Bone marrow (tissue), 2 donors: ENCODE data around the gene TCIRG1.
A peak's percentile ranks its signal among the peaks of the same experiment; 100 is the strongest.

Experiments used
- DNase-seq, 2 donors: peaks; one replicate each; lab custom pipeline; 2025; lab: John Stamatoyannopoulos, UW

Gene TCIRG1

DNA sequence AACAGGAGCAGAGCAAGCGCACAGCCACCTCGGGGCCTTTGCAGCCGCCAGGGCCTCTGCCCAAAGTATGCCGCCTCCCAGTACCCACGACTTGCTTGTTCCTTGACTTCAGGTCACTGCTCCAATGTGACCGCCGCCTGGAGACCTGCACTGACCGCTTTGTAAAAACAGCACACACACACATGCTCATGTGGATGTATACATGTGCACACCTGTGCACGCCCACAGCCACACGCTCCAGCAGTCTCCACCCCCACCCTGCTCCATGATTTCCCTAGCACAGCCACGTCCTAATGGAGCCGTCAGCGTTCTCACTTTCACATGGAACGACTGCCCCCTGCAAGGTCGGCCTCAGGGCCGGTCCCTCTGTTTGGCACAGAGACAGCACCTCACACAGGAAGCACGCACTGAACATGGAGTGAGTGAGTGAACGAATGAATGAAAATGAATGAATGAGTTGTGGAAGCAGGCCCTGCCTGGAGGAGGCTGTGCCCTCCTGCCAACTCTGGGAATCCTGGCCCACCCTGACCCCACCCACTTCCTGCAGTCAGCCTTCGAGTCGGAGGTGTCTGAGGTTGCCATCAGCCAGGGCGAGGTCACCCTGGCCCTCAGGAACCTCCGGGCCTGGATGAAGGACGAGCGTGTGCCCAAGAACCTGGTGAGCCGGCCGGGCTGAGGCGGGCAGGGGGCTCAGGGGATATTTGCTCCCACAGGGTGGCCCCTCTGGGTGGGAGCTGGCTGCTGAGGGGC, 20.7 kb upstream of the TCIRG1 start:
- no peak for DNase-seq

DNA sequence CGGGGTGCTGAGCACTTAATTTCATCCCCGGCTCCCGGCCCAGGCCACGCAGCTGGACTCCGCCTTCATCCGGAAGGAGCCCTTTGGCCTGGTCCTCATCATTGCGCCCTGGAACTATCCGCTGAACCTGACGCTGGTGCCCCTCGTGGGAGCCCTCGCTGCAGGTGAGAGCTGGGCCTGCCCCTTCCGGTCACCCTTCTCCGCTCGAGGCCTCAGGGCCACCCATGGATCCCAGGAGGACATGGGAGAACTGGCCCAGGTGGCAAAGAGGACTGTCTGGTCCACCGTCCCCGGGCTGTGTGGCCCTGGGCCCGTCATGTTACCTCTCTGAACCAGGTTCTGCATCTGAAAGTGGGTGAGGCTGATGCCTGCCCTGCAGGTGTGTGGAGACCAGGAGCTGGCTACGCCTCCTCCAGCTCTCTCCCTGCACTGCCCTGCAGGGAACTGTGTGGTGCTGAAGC, 20.1 kb upstream of the TCIRG1 start:
- no peak for DNase-seq

DNA sequence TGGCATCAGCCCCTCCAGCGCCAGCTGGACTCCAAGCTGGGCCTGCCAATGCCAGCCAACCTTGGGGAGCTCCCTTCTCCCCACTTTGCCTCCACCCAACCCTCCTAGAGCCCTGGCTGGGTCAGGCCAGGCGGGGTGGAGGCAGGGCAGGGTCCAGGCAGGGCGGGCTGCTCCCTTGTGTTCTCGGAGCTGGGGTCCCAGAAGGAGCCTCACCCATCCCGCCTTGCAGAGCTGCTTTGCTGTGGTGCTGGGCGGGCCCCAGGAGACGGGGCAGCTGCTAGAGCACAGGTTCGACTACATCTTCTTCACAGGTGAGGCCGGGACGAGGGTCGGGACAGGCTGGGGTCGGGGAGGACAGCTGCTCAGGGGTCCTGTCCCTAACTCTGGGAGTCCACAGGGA, 19.3 kb upstream of the TCIRG1 start:
- DNase-seq = no peak

DNA sequence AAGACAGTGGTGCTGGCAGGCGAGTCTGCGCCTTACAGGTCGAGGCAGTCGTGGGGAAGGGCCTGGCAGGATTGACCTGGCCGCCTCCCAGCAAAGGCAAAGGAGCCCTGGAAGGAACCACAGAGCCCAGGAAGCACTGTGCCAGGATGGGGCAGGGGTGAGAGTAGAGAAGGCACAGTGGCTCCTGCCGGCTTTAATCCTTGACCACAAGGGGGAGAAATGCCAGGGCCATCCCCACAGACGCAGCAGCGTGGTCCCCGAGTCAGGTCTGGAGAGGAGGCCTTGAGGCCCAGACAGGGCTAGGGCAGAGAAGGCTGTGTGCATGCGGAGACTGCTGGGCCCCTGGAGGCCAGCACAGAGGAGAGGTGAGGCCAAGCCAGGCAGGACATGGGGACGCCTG, 18.2 kb upstream of the TCIRG1 start:
- DNase-seq = no peak

DNA sequence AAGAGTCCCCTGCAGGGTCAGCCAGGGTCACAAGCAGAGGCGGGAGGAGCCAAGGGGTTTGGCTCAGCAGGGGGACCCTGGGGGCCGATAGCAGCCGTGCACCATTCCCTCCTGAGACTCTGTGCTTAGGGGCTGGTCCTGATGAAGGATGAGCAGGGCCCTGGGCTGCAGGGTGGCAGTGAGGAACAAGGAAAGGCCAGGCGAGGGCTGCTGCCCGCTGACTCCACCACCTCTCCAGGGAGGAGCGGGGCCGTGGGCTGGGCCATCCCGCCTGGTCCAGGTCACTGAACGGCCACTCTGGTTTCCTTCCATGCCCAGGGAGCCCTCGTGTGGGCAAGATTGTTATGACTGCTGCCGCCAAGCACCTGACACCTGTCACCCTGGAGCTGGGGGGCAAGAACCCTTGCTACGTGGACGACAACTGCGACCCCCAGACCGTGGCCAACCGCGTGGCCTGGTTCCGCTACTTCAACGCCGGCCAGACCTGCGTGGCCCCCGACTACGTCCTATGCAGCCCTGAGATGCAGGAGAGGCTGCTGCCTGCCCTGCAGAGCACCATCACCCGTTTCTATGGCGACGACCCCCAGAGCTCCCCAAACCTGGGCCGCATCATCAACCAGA, 17.5 kb upstream of the TCIRG1 start:
- no peak for DNase-seq

GRCh38 chr11:68022531-68022930, 16.3 kb upstream of the TCIRG1 start:
- no peak for DNase-seq

- DNase-seq = no peak
Measured at GRCh38 chr11:68024508-68024907, 14.3 kb upstream of the TCIRG1 start.

- DNase-seq = no peak
Measured at GRCh38 chr11:68025047-68025446, 13.8 kb upstream of the TCIRG1 start.

DNA sequence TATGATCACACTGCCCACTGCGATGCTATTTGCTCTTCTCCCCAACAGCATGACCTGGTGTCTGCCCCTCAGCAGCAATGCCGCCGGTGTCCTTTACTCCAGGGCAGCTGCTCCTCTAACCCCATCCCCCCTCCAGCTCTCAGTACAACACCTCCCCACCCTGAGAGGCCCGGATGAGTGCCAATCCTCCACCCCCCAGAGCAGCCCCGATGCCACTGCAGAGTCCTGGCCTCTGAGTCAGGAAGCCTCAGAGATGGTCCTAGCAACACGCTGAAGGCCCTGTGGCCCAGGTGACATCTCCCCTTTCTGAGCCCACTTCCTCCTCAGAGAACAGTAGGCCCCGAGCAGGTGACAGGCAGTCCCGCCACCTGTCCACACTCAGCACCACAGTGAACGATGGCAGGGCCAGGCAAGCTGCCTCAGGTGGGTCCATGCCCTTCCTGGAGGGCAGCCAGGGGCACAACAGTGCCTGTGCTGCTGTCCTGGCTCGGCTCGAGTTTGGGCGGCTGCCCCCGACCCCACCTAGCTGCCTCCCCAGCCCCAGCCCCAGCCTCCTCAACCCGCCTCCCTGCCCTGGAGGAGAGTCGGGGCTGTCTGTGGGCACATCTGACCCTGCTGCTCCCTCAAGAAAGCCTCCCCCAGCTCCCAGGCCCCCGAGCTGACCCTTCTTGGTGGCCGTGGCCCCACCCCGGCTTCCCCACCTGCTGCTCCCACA, 12.3 kb upstream of the TCIRG1 start:
- DNase-seq = no peak

GRCh38 chr11:68027667-68028066, 11.2 kb upstream of the TCIRG1 start:
- no peak for DNase-seq

DNA sequence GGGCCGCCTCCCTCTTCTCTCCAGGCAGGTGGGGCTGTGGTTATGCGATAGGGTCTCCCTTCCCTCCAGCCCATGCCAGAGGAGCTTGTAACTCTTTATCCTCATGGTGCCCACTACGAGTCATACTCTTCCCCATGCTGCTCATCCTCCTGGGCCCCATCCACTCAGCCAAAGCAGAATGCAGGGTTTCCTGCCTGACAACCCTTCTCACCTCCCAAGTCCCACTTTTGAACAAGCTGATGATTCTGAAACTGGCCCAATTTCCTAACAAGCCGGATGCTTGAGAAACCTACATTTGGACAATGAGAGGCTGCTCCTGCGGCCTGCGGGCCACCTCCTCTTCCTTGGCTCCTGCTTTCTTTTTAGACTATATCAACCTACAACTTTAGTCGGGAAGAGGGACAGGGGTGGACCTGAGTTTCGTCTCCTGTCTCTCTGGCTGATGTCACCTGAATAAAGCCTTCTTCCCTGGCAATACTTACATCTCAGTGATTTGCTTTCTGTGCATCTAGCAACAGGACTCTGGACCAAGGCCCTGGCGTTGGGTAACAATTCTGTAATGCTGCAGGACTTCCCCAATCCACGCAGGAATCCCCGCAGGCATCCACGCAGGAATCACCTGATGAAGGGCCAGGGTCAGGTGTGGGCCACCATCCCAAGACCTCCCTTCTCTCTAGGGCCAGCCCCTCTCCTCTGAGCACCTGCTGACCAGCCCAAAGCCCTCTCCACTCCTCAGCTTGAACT, 9.9 kb upstream of the TCIRG1 start:
- DNase-seq = no peak

- peak; percentile 91 to 98 for DNase-seq
Measured at GRCh38 chr11:68030318-68031143, 8.3 kb upstream of the TCIRG1 start, which contains the start of gene NDUFS8. Gene NDUFS8 (plus strand): TSS chr11:68030681. CDS start chr11:68032152, 1,471 bp downstream.

DNA sequence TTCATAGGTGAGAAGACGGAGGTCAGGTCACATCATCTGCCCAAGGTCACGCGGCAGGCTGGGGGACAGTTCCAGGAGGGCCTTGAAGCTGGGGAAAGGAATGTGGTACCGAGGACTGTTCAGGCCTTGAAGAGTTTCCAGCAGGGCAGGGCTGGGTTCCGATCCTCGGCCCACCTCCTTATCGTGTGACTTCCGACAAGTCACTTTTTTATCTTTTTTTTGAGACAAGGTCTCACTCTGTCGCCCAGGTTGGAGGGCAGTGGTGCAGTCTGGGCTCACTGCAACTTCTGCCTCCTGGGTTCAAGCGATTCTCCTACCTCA, 7.7 kb upstream of the TCIRG1 start:
- DNase-seq = no peak

GRCh38 chr11:68032003-68032402, 6.8 kb upstream of the TCIRG1 start:
- DNase-seq = no peak

- no peak for DNase-seq
Measured at GRCh38 chr11:68032997-68033707, 5.7 kb upstream of the TCIRG1 start.

DNA sequence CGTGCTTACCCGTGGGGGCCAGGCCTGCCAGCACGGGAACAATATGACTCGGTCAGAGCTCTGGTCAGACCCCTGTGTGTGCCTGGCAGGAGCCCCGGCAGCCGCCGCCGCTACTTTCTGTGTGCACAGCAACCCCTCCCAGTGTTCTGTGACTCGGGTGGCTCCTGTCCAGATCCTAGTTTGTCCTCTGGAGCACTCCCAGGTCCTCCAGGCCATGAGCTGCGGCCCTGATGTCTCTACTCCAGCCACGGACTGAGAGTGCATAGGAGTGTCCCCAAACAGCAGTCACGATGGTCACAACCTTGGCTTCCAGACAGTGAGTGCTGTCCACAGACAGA, 5.1 kb upstream of the TCIRG1 start:
- DNase-seq = no peak

DNA sequence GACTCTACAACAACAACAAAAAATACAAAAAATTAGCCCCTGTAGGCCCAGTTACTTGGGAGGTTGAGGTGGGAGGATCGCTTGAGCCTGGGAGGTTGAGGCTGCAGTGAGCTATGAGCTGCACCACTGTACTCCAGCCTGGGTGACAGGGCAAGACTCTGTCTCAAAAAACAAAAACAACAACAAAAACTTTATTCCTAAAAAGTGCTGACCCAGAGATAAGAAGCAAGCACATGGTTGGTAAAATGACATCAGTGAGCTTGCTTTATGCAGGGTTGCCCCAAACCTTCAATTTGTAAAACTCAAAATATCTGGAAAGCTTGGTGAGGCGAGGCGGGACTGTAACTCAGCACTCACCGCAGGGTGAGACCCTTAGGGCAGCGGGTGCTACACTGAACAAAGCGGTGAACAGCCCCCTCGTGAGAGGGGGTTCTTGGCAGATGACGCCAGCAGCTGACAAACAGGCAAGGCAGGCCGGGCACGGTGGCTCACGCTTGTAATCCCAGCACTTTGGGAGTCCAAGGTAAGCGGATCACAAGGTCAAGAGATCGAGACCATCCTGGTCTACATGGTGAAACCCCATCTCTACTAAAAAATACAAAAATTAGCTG, 3.5 kb upstream of the TCIRG1 start:
- no peak for DNase-seq

- no peak for DNase-seq
Measured at GRCh38 chr11:68036141-68036716, 2.6 kb upstream of the TCIRG1 start.

DNA sequence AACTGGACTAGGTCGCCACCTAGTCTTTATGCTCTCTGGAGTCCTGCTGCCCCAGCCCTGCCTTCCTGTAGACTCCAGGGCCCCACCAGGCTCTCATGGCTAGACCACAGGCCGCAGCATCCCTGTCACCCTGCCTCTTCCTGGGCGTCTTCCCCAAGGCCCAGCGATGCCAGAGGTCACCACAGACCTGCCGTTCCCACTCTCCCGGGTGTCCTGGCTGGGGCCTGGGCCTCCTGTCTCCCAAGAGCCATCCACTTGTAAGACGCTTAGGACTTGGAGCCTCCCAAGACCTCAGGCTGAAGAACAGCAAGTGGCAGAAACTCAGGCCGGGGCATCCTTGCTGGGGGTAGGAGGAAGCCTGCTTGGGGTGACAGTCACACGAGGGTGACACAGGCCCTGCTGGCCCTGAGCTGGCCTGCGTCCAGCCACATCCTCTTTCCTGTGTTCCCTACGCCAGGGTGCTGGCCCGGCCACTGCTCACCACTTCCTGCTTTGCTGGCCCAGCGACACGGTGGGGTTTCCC, 2.0 kb upstream of the TCIRG1 start:
- peak in 1 of 2 donors; percentile 66 for DNase-seq
